Keratinocyte (primary cell): ENCODE data around the gene RRAS.

Experiments used
- CTCF ChIP-seq, 3 experiments: IDR thresholded peaks in 1 of 3; conservative IDR thresholded peaks in 1 of 3; optimal IDR thresholded peaks in 1 of 3; 2 replicates in 2 of 3; 3 replicates in 1 of 3; pipeline versions ENCODE3 to v1.5.1; 2011; ENCODE audit warnings: low read length in 3 of 3, mild to moderate bottlenecking in 3 of 3, moderate library complexity in 2 of 3, control low read depth in 1 of 3, inconsistent platforms in 1 of 3; ENCODE audit not compliant: insufficient read depth in 2 of 3; ENCODE audit errors: extremely low read depth in 1 of 3
- EZH2 ChIP-seq: IDR thresholded peaks from one replicate; pipeline ENCODE4 v1.6.1; 2012; ENCODE audit warnings: inconsistent platforms, mild to moderate bottlenecking, low read length, moderate library complexity

GRCh38 chr19:49658566-49659442 lies 18.9 kb upstream of the RRAS start:
- TF ChIP-seq CTCF (optimal IDR thresholded peaks at IDR 0.05 in 1 of 3, IDR thresholded peaks at IDR 0.05 in 1 of 3, conservative IDR thresholded peaks at IDR 0.05 in 1 of 3; ENCODE audit: extremely low read depth in 1 of 3, insufficient read depth in 2 of 3, low read length in 3 of 3) (no peak), EZH2 (no peak)
